Suppressor macrophage treated with lipopolysaccharide for 4 hours (primary cell): ENCODE measurements around the gene NLRC5.
A peak's percentile ranks its signal among the peaks of the same experiment; 100 is the strongest.
"Not testable (repeated sequence)": the region's sequence is repeated elsewhere in the genome, so short reads cannot be mapped to it uniquely, and the experiment has no call there.

Experiments
- DNase-seq: peaks from one replicate; pipeline ENCODE4 v3.0.0-alpha.2; 2020

Gene NLRC5

GRCh38 chr16:56982695-56983094 is 6.7 kb upstream of the NLRC5 start:
- DNase-seq: no peak

- no peak for DNase-seq
These were observed 6.1 kb upstream of the NLRC5 start for GRCh38 chr16:56983211-56983751.

GRCh38 chr16:56984639-56985038 is 4.7 kb upstream of the NLRC5 start:
- DNase-seq: no peak

GRCh38 chr16:56985288-56985961 is 3.9 kb upstream of the NLRC5 start:
- DNase-seq: peak; percentile 78

GRCh38 chr16:56985962-56986360 is 3.4 kb upstream of the NLRC5 start:
- no peak for DNase-seq

- DNase-seq: no peak
These were observed 3.0 kb upstream of the NLRC5 start for GRCh38 chr16:56986361-56986760.

- not testable (repeated sequence) for DNase-seq
These were observed 2.4 kb upstream of the NLRC5 start for GRCh38 chr16:56986908-56987307.

- no peak for DNase-seq
These were observed 1.7 kb upstream of the NLRC5 start for GRCh38 chr16:56987692-56988091.

GRCh38 chr16:56988161-56988947 is 1.0 kb upstream of the NLRC5 start:
- DNase-seq: peak; percentile 53

- no peak for DNase-seq
These were observed 631 bp downstream of the NLRC5 start for GRCh38 chr16:56989988-56990387.

- DNase-seq: no peak
These were observed 1.3 kb downstream of the NLRC5 start for GRCh38 chr16:56990407-56991286.

- DNase-seq: not testable (repeated sequence)
These were observed 3.1 kb downstream of the NLRC5 start for GRCh38 chr16:56992431-56992830.

- peak; percentile 36 for DNase-seq
These were observed 3.8 kb downstream of the NLRC5 start for GRCh38 chr16:56993204-56993603.

- DNase-seq: no peak
These were observed 5.0 kb downstream of the NLRC5 start for GRCh38 chr16:56994311-56994710.

- no peak for DNase-seq
These were observed 5.9 kb downstream of the NLRC5 start for GRCh38 chr16:56995136-56995805.

GRCh38 chr16:56997264-56997663 is 7.9 kb downstream of the NLRC5 start:
- DNase-seq: no peak

- no peak for DNase-seq
These were observed 8.6 kb downstream of the NLRC5 start for GRCh38 chr16:56997931-56998330.

- no peak for DNase-seq
These were observed 9.0 kb downstream of the NLRC5 start for GRCh38 chr16:56998352-56998751.

GRCh38 chr16:56998861-56999260 is 9.5 kb downstream of the NLRC5 start:
- DNase-seq: no peak

- peak; percentile 75 for DNase-seq
These were observed 10.3 kb downstream of the NLRC5 start for GRCh38 chr16:56999409-57000270.

- DNase-seq: peak; percentile 84
These were observed 11.1 kb downstream of the NLRC5 start for GRCh38 chr16:57000271-57001025.
